Measurements from ENCODE around the gene TRIM26. TPM values are rescaled to one million over a fixed set of nuclear protein-coding genes. Genes with fewer than 3 reads are reported as not detected.
A peak's percentile ranks its signal among the peaks of the same experiment; 100 is the strongest.

The TRIM26 gene
- total and polyA plus RNA-seq, 2 of the 13 experiments (the other 11 are each of a cell fraction or from before 2014, with no cell fraction given) = 27.1 to 38.7 TPM

DNA sequence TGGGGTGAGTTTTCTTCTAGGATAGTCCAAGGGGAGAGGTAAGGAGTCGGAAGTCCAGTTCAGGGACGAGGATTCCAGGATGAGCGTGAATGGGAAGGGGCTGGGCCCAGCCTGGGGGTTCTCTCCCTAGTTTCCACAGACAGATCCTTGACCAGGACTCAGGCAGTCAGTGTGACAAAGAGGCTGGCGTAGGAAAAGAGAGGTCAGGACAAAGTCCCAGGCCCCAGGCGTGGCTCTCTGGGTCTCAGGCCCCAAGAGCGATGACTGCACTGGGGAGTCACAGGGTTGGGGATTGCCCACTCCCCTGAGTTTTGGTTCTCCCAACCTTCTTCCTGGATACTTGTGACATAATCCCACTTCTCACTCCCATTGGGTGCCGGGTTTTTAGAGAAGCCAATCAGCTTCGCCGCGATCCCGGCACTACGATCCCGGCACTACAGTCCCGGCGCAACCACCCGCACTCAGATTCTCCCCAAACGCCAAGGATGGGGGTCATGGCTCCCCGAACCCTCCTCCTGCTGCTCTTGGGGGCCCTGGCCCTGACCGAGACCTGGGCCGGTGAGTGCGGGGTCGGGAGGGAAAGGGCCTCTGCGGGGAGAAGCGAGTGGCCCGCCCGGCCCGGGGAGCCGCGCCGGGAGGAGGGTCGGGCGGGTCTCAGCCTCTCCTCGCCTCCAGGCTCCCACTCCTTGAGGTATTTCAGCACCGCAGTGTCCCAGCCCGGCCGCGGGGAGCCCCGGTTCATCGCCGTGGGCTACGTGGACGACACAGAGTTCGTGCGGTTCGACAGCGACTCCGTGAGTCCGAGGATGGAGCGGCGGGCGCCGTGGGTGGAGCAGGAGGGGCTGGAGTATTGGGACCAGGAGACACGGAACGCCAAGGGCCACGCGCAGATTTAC, 46.2 kb upstream of the TRIM26 start (continued):
- TF ChIP-seq ZBTB46 (CRISPR knock-in tag; IDR thresholded peaks at IDR 0.05; ENCODE audit: borderline replicate concordance) (0 out of 2 replicates have a peak, but pooled peaks have one; percentile 60), ZEB1 (IDR thresholded peaks at IDR 0.05; ENCODE audit: insufficient replicate concordance, low read depth) (no peak), ZNF724P (CRISPR knock-in tag; IDR thresholded peaks at IDR 0.05; ENCODE audit: borderline replicate concordance) (peak; percentile 57; the same call in 1 of the 2 replicates), IRF2 (CRISPR knock-in tag; IDR thresholded peaks at IDR 0.05) (peak; percentile 12; the same call in 1 of the 2 replicates), ZNF879 (CRISPR knock-in tag; IDR thresholded peaks at IDR 0.05) (0 out of 2 replicates have a peak, but pooled peaks have one; percentile 70), HDAC6 (IDR thresholded peaks at IDR 0.05; ENCODE audit: low read depth, low read length) (no peak), ZNF142 (CRISPR knock-in tag; IDR thresholded peaks at IDR 0.05) (peak; percentile 92), ZNF713 (CRISPR knock-in tag; IDR thresholded peaks at IDR 0.05) (0 out of 2 replicates have a peak, but pooled peaks have one; percentile 75), ZNF34 (CRISPR knock-in tag; IDR thresholded peaks at IDR 0.05; ENCODE audit: borderline replicate concordance) (0 out of 2 replicates have a peak, but pooled peaks have one; percentile 48)
- TF ChIP-seq, protein P1, sequence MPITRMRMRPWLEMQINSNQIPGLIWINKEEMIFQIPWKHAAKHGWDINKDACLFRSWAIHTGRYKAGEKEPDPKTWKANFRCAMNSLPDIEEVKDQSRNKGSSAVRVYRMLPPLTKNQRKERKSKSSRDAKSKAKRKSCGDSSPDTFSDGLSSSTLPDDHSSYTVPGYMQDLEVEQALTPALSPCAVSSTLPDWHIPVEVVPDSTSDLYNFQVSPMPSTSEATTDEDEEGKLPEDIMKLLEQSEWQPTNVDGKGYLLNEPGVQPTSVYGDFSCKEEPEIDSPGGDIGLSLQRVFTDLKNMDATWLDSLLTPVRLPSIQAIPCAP (CRISPR knock-in tag; IDR thresholded peaks at IDR 0.05; ENCODE audit: low read depth) = no peak
- TF ChIP-seq, protein P2, sequence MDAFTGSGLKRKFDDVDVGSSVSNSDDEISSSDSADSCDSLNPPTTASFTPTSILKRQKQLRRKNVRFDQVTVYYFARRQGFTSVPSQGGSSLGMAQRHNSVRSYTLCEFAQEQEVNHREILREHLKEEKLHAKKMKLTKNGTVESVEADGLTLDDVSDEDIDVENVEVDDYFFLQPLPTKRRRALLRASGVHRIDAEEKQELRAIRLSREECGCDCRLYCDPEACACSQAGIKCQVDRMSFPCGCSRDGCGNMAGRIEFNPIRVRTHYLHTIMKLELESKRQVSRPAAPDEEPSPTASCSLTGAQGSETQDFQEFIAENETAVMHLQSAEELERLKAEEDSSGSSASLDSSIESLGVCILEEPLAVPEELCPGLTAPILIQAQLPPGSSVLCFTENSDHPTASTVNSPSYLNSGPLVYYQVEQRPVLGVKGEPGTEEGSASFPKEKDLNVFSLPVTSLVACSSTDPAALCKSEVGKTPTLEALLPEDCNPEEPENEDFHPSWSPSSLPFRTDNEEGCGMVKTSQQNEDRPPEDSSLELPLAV (CRISPR knock-in tag; conservative IDR thresholded peaks at IDR 0.05; ENCODE audit: low read depth) = no peak
- TF ChIP-seq, protein P3, sequence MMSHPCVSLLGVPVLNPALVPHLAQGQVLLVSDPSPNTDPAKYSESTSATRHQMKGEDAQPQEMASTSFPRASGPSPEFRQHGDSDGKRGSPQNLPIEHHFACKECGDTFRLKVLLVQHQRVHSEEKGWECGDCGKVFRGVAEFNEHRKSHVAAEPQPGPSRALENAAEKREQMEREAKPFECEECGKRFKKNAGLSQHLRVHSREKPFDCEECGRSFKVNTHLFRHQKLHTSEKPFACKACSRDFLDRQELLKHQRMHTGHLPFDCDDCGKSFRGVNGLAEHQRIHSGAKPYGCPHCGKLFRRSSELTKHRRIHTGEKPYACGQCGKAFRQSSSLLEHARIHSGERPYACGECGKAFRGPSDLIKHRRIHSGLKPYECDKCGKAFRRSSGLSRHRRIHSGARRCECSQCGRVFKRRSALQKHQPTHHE (CRISPR knock-in tag; IDR thresholded peaks at IDR 0.05; ENCODE audit: borderline replicate concordance) = peak; percentile 54; the same call in 1 of the 2 replicates
